Spleen (tissue), 11 donors: Measurements from ENCODE around the gene RNFT2. TPM values are rescaled to one million over a fixed set of nuclear protein-coding genes. Genes with fewer than 3 reads are reported as not detected.

Experiments
- DNase-seq: peaks from one replicate; pipeline ENCODE4 v3.0.0-alpha.2; 2020
- H3K27ac ChIP-seq, 8 donors: fragments of 200-600 bp; sonication (generic) in 7 of 8; 1 replicate in 4 of 8; 2 replicates in 4 of 8; pipeline versions ENCODE4 v1.5.0 to v1.8.0; 2016 to 2021; ENCODE audit warnings: inconsistent platforms in 4 of 8, mild to moderate bottlenecking in 4 of 8, moderate library complexity in 1 of 8
- H3K27me3 ChIP-seq, 7 donors: fragments of 200-600 bp; sonication (generic) in 6 of 7; replicated peaks in 1 of 7; 1 replicate in 4 of 7; 2 replicates in 3 of 7; pipeline versions ENCODE4 v1.5.0 to v1.8.0; 2016 to 2021; ENCODE audit warnings: inconsistent platforms in 3 of 7, mild to moderate bottlenecking in 1 of 7
- H3K36me3 ChIP-seq, 6 donors: fragments of 200-600 bp; sonication (generic) in 5 of 6; 1 replicate in 4 of 6; 2 replicates in 2 of 6; pipeline versions ENCODE4 v1.5.0 to v1.8.0; 2016 to 2021; ENCODE audit warnings: inconsistent platforms in 2 of 6
- H3K4me1 ChIP-seq, 6 donors: fragments of 200-600 bp; sonication (generic) in 5 of 6; 1 replicate in 3 of 6; 2 replicates in 3 of 6; pipeline versions ENCODE4 v1.5.0 to v1.8.0; 2016 to 2021; ENCODE audit warnings: inconsistent platforms in 3 of 6
- H3K4me3 ChIP-seq, 8 donors: fragments of 200-600 bp; sonication (generic) in 7 of 8; 1 replicate in 4 of 8; 2 replicates in 4 of 8; pipeline versions ENCODE4 v1.5.0 to v1.8.0; 2016 to 2021; ENCODE audit warnings: inconsistent platforms in 4 of 8, mild to moderate bottlenecking in 4 of 8, moderate library complexity in 2 of 8
- H3K9me3 ChIP-seq, 8 donors: fragments of 200-600 bp; sonication (generic) in 7 of 8; 1 replicate in 4 of 8; 2 replicates in 4 of 8; pipeline versions ENCODE4 v1.5.0 to v1.8.0; 2016 to 2021; ENCODE audit warnings: inconsistent platforms in 4 of 8
- POLR2A ChIP-seq, 3 donors: fragments of 450-650 bp; IDR thresholded peaks; one replicate each; pipeline ENCODE4 v1.5.1; 2017; ENCODE audit warnings: antibody characterized with exemption in 3 of 3, mild to moderate bottlenecking in 1 of 3
- POLR2AphosphoS5 ChIP-seq, 3 donors: sonication (generic); formaldehyde crosslinking; IDR thresholded peaks; one replicate each; pipeline ENCODE4 v1.5.1; 2017; ENCODE audit warnings: antibody characterized with exemption in 3 of 3
- WGBS, 5 donors: extraction: QIAGEN DNeasy Blood & Tissue Kit in 3 of 5; methylation state at CpG; one replicate each; pipeline versions ENCODE4 v1.1.5 to v1.1.7; 2013 to 2018; 5-methylcytosine and 5-hydroxymethylcytosine counted together
- intact Hi-C: fragments of 100-400 bp; cut with DNase I; formaldehyde crosslinking; loops from one replicate; pipeline ENCODE4 v1.15.0; 2023; ENCODE audit warnings: low total_unique reads
- polyA plus RNA-seq, 3 donors: library from polyadenylated mRNA; stranded (reverse); fragments of 200-250 nt; gene quantifications; one replicate each; pipeline ENCODE4 v1.2.1, GENCODE V29; 2013
- total RNA-seq, 7 donors: library from RNA; depleted of rRNA in 3 of 7; stranded (reverse); fragments of >200 nt in 3 of 7; fragmentation: NEBNext Ultra II Directional in 4 of 7; extraction: Animal tissue kit (Norgen Biotek cat#: 25700) in 4 of 7; gene quantifications; one replicate each; pipeline versions ENCODE4 v1.1.0 to v1.2.1, GENCODE V29; 2016 to 2021
- TF ChIP-seq, protein P1 (sequence below), 11 experiments: fragments of 200-600 bp in 7 of 11; fragments of 450-650 bp in 4 of 11; sonication (generic) in 4 of 11; IDR thresholded peaks in 8 of 11; conservative IDR thresholded peaks in 3 of 11; 1 replicate in 7 of 11; 2 replicates in 4 of 11; pipeline versions ENCODE4 v1.4.0 to v1.8.0; 2016 to 2021; ENCODE audit warnings: antibody characterized with exemption in 11 of 11, inconsistent platforms in 4 of 11, mild to moderate bottlenecking in 1 of 11
- donor health status: healthy with polysubstance abuse.
- donor health status: DM: no; HTN: no; CAD: no; lungs with moderate emphysema.
- donor health status: DM: no; HTN: no; CAD: no.
- donor health status: Bipolar disorder and iron deficiency.
- donor health status: healthy.
- donor health status: DM: no; HTN: no; CAD: no.
- donor health status: DM: yes; HTN: yes; CAD: no.

Gene RNFT2
- total and polyA plus RNA-seq, 10 donors, result 1.9 to 6.0 (median 3.8) TPM

GRCh38 chr12:116774020-116774419, 35.9 kb downstream of the RNFT2 start:
- Histone ChIP-seq H3K9me3 (no peaks in the 10 kb centered on the region), H3K4me3 (no peak overlapping the region), H3K4me1 (no peaks in the 10 kb centered on the region), H3K36me3 (peaks cover 0 to 2% (median 0%) of the 10 kb centered on the region in 6 donors), H3K27ac (no peak overlapping the region), H3K27me3 (no peaks in the 10 kb centered on the region)
- DNase-seq, result no peak
- intact Hi-C loops, result no loop called here
- TF ChIP-seq, protein P1, sequence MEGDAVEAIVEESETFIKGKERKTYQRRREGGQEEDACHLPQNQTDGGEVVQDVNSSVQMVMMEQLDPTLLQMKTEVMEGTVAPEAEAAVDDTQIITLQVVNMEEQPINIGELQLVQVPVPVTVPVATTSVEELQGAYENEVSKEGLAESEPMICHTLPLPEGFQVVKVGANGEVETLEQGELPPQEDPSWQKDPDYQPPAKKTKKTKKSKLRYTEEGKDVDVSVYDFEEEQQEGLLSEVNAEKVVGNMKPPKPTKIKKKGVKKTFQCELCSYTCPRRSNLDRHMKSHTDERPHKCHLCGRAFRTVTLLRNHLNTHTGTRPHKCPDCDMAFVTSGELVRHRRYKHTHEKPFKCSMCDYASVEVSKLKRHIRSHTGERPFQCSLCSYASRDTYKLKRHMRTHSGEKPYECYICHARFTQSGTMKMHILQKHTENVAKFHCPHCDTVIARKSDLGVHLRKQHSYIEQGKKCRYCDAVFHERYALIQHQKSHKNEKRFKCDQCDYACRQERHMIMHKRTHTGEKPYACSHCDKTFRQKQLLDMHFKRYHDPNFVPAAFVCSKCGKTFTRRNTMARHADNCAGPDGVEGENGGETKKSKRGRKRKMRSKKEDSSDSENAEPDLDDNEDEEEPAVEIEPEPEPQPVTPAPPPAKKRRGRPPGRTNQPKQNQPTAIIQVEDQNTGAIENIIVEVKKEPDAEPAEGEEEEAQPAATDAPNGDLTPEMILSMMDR (IDR thresholded peaks at IDR 0.05 in 8 of 11, conservative IDR thresholded peaks at IDR 0.05 in 3 of 11), result no peak
- no peak for TF ChIP-seq POLR2A (IDR thresholded peaks at IDR 0.05)
- 57 to 85% (median 67%) methylated on average over 4 of the region's 4 CpGs for WGBS, 5 donors

DNA sequence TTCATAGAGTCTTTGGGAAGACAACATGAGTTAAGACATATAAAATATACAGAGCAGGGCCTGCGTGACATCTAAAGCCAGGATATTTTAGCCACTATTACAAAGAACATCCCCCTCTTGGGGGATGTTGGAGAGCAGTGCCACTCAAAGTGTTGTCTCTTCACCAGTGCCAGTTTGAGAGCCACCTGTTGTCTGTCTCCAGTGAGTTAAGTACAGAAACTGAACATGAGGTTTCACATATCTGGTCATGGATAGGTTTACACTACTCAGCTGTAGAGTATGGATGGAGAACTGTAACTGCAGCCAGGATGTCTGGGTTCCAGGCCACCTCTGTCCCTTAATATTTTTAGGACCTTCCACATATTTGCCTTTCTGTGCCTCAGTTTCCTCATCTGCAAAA, 39.1 kb downstream of the RNFT2 start:
- Histone ChIP-seq H3K4me1 (no peaks in the 10 kb centered on the region), H3K9me3 (no peaks in the 10 kb centered on the region), H3K27me3 (no peaks in the 10 kb centered on the region), H3K36me3 (peaks cover 0 to 21% (median 0%) of the 10 kb centered on the region in 6 donors), H3K27ac (no peak overlapping the region), H3K4me3 (no peak overlapping the region)
- TF ChIP-seq POLR2A (IDR thresholded peaks at IDR 0.05) (no peak), POLR2AphosphoS5 (IDR thresholded peaks at IDR 0.05) (no peak)
- TF ChIP-seq, protein P1 (IDR thresholded peaks at IDR 0.05 in 8 of 11, conservative IDR thresholded peaks at IDR 0.05 in 3 of 11), result no peak
- 85 to 100% (median 97%) methylated on average over 1 of the region's 1 CpG for WGBS, 5 donors
- intact Hi-C loops, result no loop called here
- DNase-seq, result no peak

DNA sequence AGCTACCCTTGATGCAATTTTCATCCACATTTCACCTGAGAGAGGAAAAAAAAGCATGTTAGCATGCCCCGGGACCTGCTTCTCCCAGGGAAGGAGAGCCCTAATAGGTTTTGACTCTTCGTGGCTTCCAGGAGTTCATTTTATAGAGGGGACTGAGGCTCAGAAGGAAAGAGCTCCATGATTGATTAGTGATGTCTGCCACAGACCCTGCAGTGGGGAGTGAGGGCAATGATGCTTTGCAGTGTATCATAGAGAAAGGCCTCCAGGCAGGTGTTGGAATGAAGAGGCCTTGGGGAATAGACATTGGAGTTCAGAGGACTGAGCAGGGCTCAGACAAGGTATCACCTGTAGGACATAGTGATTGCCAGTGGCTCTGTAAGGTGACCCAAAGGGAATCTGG, 41.5 kb downstream of the RNFT2 start:
- intact Hi-C loops, result no loop called here

GRCh38 chr12:116780942-116781341, 42.8 kb downstream of the RNFT2 start:
- peak; percentile 20 for DNase-seq
- intact Hi-C loops, result no loop called here
- H3K9me3 ChIP-seq, result no peaks in the 10 kb centered on the region
- no peak overlapping the region for H3K4me3 ChIP-seq
- TF ChIP-seq POLR2A (IDR thresholded peaks at IDR 0.05), result no peak
- TF ChIP-seq, protein P1 (IDR thresholded peaks at IDR 0.05 in 8 of 11, conservative IDR thresholded peaks at IDR 0.05 in 3 of 11), result no peak
- no peak for TF ChIP-seq POLR2AphosphoS5 (IDR thresholded peaks at IDR 0.05)
- H3K36me3 ChIP-seq, result peaks cover 0 to 33% (median 0%) of the 10 kb centered on the region in 6 donors
- WGBS, 5 donors, result 72 to 89% (median 73%) methylated on average over 4 of the region's 4 CpGs
- H3K4me1 ChIP-seq, result no peaks in the 10 kb centered on the region
- no peak overlapping the region for H3K27ac ChIP-seq
- no peaks in the 10 kb centered on the region for H3K27me3 ChIP-seq

More for the DNA sequence above, 41.5 kb downstream of the RNFT2 start:
- TF ChIP-seq POLR2AphosphoS5 (IDR thresholded peaks at IDR 0.05) (no peak), POLR2A (IDR thresholded peaks at IDR 0.05) (no peak)
- TF ChIP-seq, protein P1 (IDR thresholded peaks at IDR 0.05 in 8 of 11, conservative IDR thresholded peaks at IDR 0.05 in 3 of 11), result no peak
- H3K4me1 ChIP-seq, result no peaks in the 10 kb centered on the region
- H3K36me3 ChIP-seq, result peaks cover 0 to 33% (median 0%) of the 10 kb centered on the region in 6 donors
- no peaks in the 10 kb centered on the region for H3K27me3 ChIP-seq
- peak; percentile 7 for DNase-seq
- no peaks in the 10 kb centered on the region for H3K9me3 ChIP-seq
- no peak overlapping the region for H3K27ac ChIP-seq
- 88 to 98% (median 94%) methylated on average over 2 of the region's 2 CpGs for WGBS, 5 donors
- no peak overlapping the region for H3K4me3 ChIP-seq
